ENCODE results near the gene ALPK3.

The ALPK3 gene

DNA sequence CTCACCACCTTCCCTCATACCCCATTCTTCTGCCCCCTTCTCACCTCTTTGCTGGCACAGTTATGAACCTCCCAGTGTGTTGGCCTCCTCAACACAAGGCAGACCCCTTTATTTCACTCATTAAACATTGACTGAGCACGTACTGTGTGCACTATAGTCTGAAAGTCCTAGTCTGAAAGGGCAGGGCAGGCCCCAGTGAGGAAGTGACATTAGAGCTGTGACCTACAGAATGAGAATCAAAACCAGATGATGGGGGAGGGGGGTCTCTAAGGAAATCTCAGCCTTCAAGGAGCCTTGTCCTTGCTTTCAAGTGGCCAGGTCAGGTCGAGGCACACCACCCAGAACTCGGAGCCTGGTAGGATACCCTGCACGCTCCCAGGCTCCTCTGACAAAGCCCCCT is 70.8 kb downstream of the ALPK3 start:
- Histone ChIP-seq H3K27me3 (ENCODE audit: low read depth, low read length) (no peaks in the 10 kb centered on the region), H3K27ac (ENCODE audit: low read length) (no peak overlapping the region), H3K9me3 (ENCODE audit: control insufficient read depth in 1 of 2, low read length in 2 of 2) (no peaks in the 10 kb centered on the region), H3K36me3 (ENCODE audit: control insufficient read depth in 1 of 2, insufficient read depth in 2 of 2, low read length in 2 of 2) (no peaks in the 10 kb centered on the region), H3K4me3 (ENCODE audit: low read depth in 1 of 2, low read length in 2 of 2) (no peak overlapping the region), H3K4me1 (ENCODE audit: control insufficient read depth in 1 of 2, insufficient read depth in 2 of 2, low read length in 2 of 2) (no peaks in the 10 kb centered on the region)

GRCh38 chr15:84888639-84889038 is 71.5 kb downstream of the ALPK3 start:
- Histone ChIP-seq H3K27ac (ENCODE audit: low read length) (no peak overlapping the region), H3K27me3 (ENCODE audit: low read depth, low read length) (no peaks in the 10 kb centered on the region), H3K9me3 (ENCODE audit: control insufficient read depth in 1 of 2, low read length in 2 of 2) (no peaks in the 10 kb centered on the region), H3K4me1 (ENCODE audit: control insufficient read depth in 1 of 2, insufficient read depth in 2 of 2, low read length in 2 of 2) (no peaks in the 10 kb centered on the region), H3K36me3 (ENCODE audit: control insufficient read depth in 1 of 2, insufficient read depth in 2 of 2, low read length in 2 of 2) (no peaks in the 10 kb centered on the region), H3K4me3 (ENCODE audit: low read depth in 1 of 2, low read length in 2 of 2) (no peak overlapping the region)

GRCh38 chr15:84889313-84889990 is 72.3 kb downstream of the ALPK3 start:
- no peaks in the 10 kb centered on the region for H3K36me3 ChIP-seq (ENCODE audit: control insufficient read depth in 1 of 2, insufficient read depth in 2 of 2, low read length in 2 of 2)

DNA sequence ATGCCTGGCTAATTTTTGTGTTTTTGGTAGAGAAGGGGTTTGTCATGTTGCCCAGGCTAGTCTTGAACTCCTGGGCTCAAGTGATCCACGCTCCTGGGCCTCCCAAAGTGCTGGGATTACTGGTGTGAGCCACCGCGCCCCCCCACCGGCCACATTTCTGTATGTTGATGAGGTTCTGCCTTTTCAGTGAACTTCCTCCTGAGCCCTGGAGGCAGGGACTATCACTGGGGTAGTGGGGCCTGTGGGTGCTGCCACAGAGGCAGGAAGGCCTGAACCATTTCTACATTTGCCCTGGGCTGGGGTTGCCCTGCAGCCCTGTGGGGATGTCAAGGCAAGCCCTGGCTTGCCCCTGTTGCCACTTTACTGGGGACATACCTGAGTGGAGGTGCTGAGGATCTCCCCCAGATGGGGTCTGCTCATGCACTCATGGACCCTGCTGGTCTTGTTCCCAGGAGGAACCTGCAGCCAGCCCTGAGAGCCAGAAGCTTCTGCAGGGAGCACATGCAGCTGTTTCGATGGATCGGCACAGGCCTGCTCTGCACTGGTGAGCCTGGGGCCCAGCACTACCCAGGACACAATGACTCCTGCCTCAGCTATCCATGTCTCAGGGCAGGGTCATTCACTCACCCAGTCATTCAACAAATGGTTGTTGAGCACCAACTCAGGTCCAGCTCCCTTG is 73.0 kb downstream of the ALPK3 start:
- Histone ChIP-seq H3K4me3 (ENCODE audit: low read depth in 1 of 2, low read length in 2 of 2) (no peak overlapping the region), H3K27me3 (ENCODE audit: low read depth, low read length) (no peaks in the 10 kb centered on the region), H3K36me3 (ENCODE audit: control insufficient read depth in 1 of 2, insufficient read depth in 2 of 2, low read length in 2 of 2) (no peaks in the 10 kb centered on the region), H3K4me1 (ENCODE audit: control insufficient read depth in 1 of 2, insufficient read depth in 2 of 2, low read length in 2 of 2) (no peaks in the 10 kb centered on the region), H3K9me3 (ENCODE audit: control insufficient read depth in 1 of 2, low read length in 2 of 2) (no peaks in the 10 kb centered on the region), H3K27ac (ENCODE audit: low read length) (no peak overlapping the region)

More at GRCh38 chr15:84889313-84889990, 72.3 kb downstream of the ALPK3 start:
- Histone ChIP-seq H3K27me3 (ENCODE audit: low read depth, low read length) (no peaks in the 10 kb centered on the region), H3K9me3 (ENCODE audit: control insufficient read depth in 1 of 2, low read length in 2 of 2) (no peaks in the 10 kb centered on the region), H3K4me1 (ENCODE audit: control insufficient read depth in 1 of 2, insufficient read depth in 2 of 2, low read length in 2 of 2) (no peaks in the 10 kb centered on the region), H3K27ac (ENCODE audit: low read length) (no peak overlapping the region), H3K4me3 (ENCODE audit: low read depth in 1 of 2, low read length in 2 of 2) (no peak overlapping the region)

GRCh38 chr15:84890670-84891162 is 73.6 kb downstream of the ALPK3 start:
- H3K27me3 ChIP-seq (ENCODE audit: low read depth, low read length) = no peaks in the 10 kb centered on the region
- H3K36me3 ChIP-seq (ENCODE audit: control insufficient read depth in 1 of 2, insufficient read depth in 2 of 2, low read length in 2 of 2) = no peaks in the 10 kb centered on the region
- H3K9me3 ChIP-seq (ENCODE audit: control insufficient read depth in 1 of 2, low read length in 2 of 2) = no peaks in the 10 kb centered on the region

DNA sequence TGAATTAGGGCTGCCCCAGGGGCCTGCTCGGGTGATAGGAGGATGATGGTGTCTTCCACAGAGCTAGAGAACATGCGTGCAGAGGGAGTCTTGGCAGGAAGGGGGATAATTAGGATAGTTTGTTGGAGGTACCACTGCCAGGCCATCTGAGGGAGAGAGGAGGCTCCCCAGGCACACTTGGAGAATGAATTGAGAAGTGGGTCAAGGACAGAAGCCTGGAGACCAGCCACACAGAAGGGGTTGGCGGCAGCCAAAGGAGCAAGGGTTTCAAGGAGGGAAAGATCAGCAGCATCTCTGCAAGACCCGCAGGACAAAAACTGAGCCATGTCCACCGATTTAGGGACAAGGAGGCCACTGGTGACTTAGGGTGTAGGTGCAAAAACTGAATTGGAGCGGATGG is 74.2 kb downstream of the ALPK3 start:
- Histone ChIP-seq H3K27me3 (ENCODE audit: low read depth, low read length) (no peaks in the 10 kb centered on the region), H3K4me1 (ENCODE audit: control insufficient read depth in 1 of 2, insufficient read depth in 2 of 2, low read length in 2 of 2) (no peaks in the 10 kb centered on the region), H3K27ac (ENCODE audit: low read length) (no peak overlapping the region), H3K36me3 (ENCODE audit: control insufficient read depth in 1 of 2, insufficient read depth in 2 of 2, low read length in 2 of 2) (no peaks in the 10 kb centered on the region), H3K9me3 (ENCODE audit: control insufficient read depth in 1 of 2, low read length in 2 of 2) (no peaks in the 10 kb centered on the region), H3K4me3 (ENCODE audit: low read depth in 1 of 2, low read length in 2 of 2) (no peak overlapping the region)

More at GRCh38 chr15:84890670-84891162, 73.6 kb downstream of the ALPK3 start:
- no peak overlapping the region for H3K4me3 ChIP-seq (ENCODE audit: low read depth in 1 of 2, low read length in 2 of 2)
- no peaks in the 10 kb centered on the region for H3K4me1 ChIP-seq (ENCODE audit: control insufficient read depth in 1 of 2, insufficient read depth in 2 of 2, low read length in 2 of 2)
- H3K27ac ChIP-seq (ENCODE audit: low read length) = no peak overlapping the region

- Histone ChIP-seq H3K4me1 (ENCODE audit: control insufficient read depth in 1 of 2, insufficient read depth in 2 of 2, low read length in 2 of 2) (no peaks in the 10 kb centered on the region), H3K36me3 (ENCODE audit: control insufficient read depth in 1 of 2, insufficient read depth in 2 of 2, low read length in 2 of 2) (no peaks in the 10 kb centered on the region), H3K27ac (ENCODE audit: low read length) (no peak overlapping the region)
These were observed 75.7 kb downstream of the ALPK3 start for GRCh38 chr15:84892786-84893307.

GRCh38 chr15:84893607-84894006 is 76.5 kb downstream of the ALPK3 start:
- H3K27ac ChIP-seq (ENCODE audit: low read length) = no peak overlapping the region
- H3K4me3 ChIP-seq (ENCODE audit: low read depth in 1 of 2, low read length in 2 of 2) = no peak overlapping the region
- no peaks in the 10 kb centered on the region for H3K9me3 ChIP-seq (ENCODE audit: control insufficient read depth in 1 of 2, low read length in 2 of 2)
- no peaks in the 10 kb centered on the region for H3K27me3 ChIP-seq (ENCODE audit: low read depth, low read length)
- H3K36me3 ChIP-seq (ENCODE audit: control insufficient read depth in 1 of 2, insufficient read depth in 2 of 2, low read length in 2 of 2) = no peaks in the 10 kb centered on the region
- H3K4me1 ChIP-seq (ENCODE audit: control insufficient read depth in 1 of 2, insufficient read depth in 2 of 2, low read length in 2 of 2) = no peaks in the 10 kb centered on the region

More at GRCh38 chr15:84892786-84893307, 75.7 kb downstream of the ALPK3 start:
- Histone ChIP-seq H3K9me3 (ENCODE audit: control insufficient read depth in 1 of 2, low read length in 2 of 2) (no peaks in the 10 kb centered on the region), H3K27me3 (ENCODE audit: low read depth, low read length) (no peaks in the 10 kb centered on the region), H3K4me3 (ENCODE audit: low read depth in 1 of 2, low read length in 2 of 2) (no peak overlapping the region)

GRCh38 chr15:84894736-84895425 is 77.7 kb downstream of the ALPK3 start:
- Histone ChIP-seq H3K27me3 (ENCODE audit: low read depth, low read length) (no peaks in the 10 kb centered on the region), H3K27ac (ENCODE audit: low read length) (no peak overlapping the region), H3K9me3 (ENCODE audit: control insufficient read depth in 1 of 2, low read length in 2 of 2) (no peaks in the 10 kb centered on the region), H3K4me1 (ENCODE audit: control insufficient read depth in 1 of 2, insufficient read depth in 2 of 2, low read length in 2 of 2) (no peaks in the 10 kb centered on the region), H3K4me3 (ENCODE audit: low read depth in 1 of 2, low read length in 2 of 2) (no peak overlapping the region), H3K36me3 (ENCODE audit: control insufficient read depth in 1 of 2, insufficient read depth in 2 of 2, low read length in 2 of 2) (no peaks in the 10 kb centered on the region)

GRCh38 chr15:84898761-84899160 is 81.6 kb downstream of the ALPK3 start:
- Histone ChIP-seq H3K4me3 (ENCODE audit: low read depth in 1 of 2, low read length in 2 of 2) (no peak overlapping the region), H3K27me3 (ENCODE audit: low read depth, low read length) (no peaks in the 10 kb centered on the region), H3K36me3 (ENCODE audit: control insufficient read depth in 1 of 2, insufficient read depth in 2 of 2, low read length in 2 of 2) (no peaks in the 10 kb centered on the region), H3K4me1 (ENCODE audit: control insufficient read depth in 1 of 2, insufficient read depth in 2 of 2, low read length in 2 of 2) (peaks cover 0 to 2% of the 10 kb centered on the region in 2 donors), H3K27ac (ENCODE audit: low read length) (no peak overlapping the region), H3K9me3 (ENCODE audit: control insufficient read depth in 1 of 2, low read length in 2 of 2) (peaks cover 0 to 4% of the 10 kb centered on the region in 2 donors)

DNA sequence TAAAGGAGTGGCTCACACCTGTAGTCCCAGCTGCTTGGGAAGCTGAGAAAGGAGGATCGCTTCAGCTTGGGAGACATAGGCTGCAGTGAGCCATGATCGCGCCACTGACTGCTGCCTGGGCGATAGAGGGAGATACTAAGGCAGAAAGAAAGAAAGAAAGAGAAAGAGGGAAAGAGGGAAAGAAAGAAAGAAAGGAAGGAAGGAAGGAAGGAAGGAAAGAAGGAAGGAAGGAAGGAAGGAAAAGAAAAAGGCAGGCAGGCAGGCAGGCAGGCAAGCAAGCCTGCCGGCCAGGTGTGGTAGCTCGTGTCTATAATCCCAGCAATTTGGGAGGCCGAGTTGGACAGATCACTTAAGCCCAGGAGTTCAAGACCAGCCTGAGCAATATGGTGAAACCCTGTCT is 82.6 kb downstream of the ALPK3 start:
- H3K27me3 ChIP-seq (ENCODE audit: low read depth, low read length) = no peaks in the 10 kb centered on the region
- H3K4me1 ChIP-seq (ENCODE audit: control insufficient read depth in 1 of 2, insufficient read depth in 2 of 2, low read length in 2 of 2) = peaks cover 0 to 12% of the 10 kb centered on the region in 2 donors
- H3K27ac ChIP-seq (ENCODE audit: low read length) = no peak overlapping the region
- peaks cover 0 to 4% of the 10 kb centered on the region in 2 donors for H3K9me3 ChIP-seq (ENCODE audit: control insufficient read depth in 1 of 2, low read length in 2 of 2)
- H3K36me3 ChIP-seq (ENCODE audit: control insufficient read depth in 1 of 2, insufficient read depth in 2 of 2, low read length in 2 of 2) = no peaks in the 10 kb centered on the region
- H3K4me3 ChIP-seq (ENCODE audit: low read depth in 1 of 2, low read length in 2 of 2) = no peak overlapping the region
